ENCODE results near the gene ADGRD2.

The ADGRD2 gene

DNA sequence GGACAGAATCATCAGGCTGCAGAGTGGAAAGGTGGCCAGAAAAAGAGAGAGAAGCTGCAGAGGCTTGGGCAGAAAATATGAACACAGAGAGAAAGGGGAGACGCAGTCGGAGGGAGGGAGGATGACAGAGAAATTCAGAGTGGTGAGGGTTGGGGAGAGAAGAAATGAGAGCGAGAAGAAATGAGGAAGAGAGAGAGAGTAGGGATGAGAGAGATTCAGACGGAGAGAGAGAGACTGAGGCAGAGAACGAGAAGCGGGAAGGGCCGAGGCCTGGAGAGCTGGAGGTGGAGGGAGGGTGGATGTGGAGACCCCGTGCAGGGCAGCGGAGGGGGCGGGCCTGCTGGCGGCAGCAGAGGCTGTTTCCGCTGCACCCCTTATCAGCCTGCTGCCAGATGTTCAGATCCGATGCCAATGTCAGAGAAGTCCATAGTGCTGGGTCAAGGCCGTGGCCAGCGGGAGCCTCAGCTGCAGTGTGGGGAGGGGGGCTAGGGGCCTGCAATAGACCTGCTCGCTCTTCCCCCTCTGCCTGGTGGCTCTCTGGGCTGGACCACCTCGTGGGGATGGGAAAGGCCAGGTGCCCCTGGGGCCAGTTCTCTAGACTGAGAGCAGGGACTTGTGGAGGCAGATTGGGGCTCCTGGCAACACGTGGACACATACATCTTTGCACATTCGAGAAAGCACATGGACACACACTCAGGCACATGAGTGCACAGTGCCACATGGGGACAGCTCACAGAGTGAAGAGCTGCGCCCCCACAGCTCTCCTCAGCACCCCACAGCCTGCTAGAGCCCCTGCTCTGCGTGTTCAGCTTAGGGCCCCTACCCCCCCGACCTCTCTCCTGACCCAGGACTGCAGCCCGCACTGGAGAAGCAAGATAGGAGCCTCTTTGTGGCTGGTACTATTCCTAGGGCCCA, 61.9 kb downstream of the ADGRD2 start:
- no peak for DNase-seq

DNA sequence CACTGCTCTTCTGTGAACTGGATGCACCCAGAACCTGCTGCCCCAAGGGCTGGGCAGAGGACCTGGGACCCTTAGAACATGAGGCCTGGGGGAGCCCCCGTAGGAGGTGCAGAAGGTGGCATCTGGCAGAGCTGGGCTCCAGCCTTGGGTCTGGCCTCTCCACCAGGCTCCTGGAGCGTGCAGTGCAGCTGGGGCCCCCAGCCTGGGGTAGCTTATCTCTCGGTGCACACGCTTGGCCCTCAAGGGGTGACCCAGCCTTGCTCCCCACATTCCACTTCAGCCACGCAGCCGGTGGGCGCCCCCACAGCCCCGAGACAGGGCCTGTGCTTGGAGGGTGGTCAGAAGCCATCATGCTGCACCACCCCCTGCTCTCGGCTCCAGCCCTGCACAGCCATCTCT, 62.6 kb downstream of the ADGRD2 start:
- no peak for DNase-seq

DNA sequence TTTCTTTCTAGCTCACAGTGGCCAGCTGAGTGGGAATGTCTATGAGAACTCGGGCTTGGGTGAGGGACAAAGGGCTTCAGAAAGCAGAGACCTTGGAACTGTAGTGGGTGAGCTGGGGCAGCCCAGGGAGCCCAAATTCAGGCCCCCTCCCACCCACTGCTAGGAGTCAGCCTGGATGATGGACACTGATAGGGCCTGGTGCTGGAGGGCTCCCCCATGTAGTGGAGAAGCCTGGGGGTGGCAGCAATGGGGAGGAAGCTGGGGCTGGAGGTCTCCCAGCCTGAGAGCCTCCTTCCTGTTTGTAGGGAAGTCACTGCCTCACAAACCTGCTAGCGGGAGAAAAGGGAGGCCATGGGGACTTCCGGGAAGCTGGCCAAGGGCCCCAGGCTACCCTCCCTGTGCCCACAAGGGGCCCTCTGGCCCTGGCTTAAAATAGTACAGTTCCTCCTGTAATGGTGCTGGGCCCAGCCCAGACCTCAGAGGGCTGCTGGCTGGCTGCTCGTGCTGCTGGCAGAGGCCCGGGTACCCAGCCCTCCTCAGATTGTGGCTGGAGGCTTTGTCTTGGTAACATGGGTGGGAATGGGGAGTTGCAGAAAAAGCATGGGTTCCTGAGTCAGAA, 63.2 kb downstream of the ADGRD2 start:
- DNase-seq = no peak

DNA sequence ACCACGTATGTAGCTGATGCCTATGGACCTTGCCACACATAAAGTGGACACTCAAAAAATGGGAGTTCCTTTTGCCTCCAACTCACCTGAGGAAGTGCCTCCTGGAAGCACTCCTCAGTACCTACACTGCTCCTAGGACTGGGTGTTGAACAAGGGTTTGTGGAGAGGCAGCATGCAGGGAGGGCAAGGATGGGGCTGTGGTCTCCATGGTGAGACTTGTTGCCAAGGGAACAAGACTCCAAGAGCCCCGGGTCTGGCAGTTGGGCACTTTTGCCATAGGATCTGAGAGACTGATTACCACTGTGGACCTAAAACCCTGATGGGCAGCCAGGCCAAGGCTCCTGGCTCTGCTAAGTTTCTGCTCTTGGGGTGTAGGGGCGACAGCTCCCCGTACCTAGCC, 63.9 kb downstream of the ADGRD2 start:
- DNase-seq = no peak

DNA sequence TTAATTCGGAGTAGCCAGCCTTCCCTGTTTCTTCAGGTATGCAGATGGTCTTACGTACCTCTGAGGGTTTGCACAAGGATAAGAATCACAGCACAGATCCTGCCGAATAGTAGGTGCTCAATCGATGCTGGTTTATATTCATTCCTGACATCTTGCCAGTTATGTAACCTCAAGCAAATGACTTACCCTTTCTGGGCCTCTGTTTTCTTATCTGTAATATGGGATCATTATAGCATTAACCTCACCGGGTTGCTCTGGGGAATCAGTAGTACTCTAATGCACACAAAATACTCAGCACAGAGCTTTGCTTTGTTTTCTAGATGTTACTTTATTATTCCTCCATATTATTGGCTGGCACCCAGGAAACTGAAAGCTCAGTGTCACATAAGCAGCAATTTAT, 64.6 kb downstream of the ADGRD2 start:
- no peak for DNase-seq

DNA sequence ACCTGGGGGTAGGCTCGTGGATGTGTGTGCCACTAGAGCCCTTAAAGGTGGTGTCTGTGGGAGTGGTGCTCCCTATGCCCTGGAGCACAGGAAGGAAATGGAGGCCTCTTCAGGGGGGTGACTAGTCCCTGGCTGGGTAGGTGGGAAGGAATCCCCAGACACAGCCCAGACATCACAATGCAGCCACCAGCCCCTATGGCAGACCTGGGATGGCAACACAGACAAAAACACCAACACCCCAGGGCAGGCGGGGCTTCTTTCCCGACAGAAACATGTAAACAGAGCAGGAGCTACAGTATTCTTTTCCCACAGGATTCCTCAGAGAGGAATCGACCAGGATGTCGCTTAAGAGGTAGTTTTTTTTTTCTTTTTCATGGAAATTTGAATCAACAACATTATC, 67.3 kb downstream of the ADGRD2 start:
- DNase-seq = no peak

DNA sequence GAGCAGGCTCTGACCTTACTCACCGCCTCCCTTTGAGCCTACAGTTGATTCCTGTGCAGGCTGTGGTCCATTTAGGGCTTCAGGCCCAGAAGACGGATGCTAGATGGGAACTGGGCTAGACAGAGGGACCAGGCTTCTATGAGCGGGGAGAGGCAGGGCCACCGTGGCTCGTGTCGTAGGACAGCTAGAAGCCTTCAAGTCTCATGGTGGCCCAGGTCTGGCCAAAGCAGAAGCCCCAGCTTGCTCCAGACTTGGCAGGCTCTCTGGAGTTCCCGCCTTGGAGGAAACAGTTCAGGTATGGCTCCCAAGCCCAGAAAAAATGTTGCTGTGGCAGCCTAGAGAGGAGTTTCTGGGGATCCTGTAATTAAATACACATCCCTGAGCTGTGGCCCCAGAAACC, 67.9 kb downstream of the ADGRD2 start:
- no peak for DNase-seq

DNA sequence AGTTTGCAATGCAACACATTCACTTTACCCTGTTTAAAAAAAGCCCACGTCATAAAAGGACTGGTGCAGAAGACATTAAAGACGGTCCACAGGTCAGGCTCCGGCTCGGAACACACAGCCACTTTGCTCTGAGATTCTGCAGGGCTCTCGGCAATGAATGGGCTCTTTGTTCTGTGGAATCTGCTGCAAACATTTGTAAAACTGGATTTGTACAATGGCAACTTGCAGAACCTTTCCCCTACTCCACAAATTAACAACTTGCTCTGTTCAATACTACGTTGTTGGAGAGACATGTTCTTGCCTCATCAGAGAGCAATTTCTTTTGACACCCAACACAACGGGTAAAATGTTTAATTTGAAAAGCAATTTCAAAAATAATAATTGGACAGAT, 70.0 kb downstream of the ADGRD2 start:
- no peak for DNase-seq

DNA sequence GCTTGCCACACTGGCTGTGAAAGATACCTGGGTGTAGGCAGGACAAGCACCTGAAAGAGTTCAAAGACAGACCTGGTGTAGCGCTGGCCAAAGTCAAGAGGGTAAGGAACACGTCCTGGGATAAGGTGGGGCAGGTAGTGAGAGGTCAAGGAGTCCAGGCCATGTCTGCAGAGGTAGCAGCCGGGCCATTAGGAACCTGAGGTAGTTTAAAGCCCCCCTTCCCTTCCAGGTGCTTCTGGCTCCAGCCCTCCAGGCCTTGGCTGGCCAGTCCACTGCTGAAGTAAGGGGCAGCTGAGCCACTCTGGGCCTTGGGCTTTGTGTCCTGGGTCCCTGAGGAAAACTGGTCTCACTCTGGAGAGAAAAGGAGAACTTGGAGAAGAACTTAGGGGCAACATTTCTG, 70.9 kb downstream of the ADGRD2 start:
- no peak for DNase-seq

DNA sequence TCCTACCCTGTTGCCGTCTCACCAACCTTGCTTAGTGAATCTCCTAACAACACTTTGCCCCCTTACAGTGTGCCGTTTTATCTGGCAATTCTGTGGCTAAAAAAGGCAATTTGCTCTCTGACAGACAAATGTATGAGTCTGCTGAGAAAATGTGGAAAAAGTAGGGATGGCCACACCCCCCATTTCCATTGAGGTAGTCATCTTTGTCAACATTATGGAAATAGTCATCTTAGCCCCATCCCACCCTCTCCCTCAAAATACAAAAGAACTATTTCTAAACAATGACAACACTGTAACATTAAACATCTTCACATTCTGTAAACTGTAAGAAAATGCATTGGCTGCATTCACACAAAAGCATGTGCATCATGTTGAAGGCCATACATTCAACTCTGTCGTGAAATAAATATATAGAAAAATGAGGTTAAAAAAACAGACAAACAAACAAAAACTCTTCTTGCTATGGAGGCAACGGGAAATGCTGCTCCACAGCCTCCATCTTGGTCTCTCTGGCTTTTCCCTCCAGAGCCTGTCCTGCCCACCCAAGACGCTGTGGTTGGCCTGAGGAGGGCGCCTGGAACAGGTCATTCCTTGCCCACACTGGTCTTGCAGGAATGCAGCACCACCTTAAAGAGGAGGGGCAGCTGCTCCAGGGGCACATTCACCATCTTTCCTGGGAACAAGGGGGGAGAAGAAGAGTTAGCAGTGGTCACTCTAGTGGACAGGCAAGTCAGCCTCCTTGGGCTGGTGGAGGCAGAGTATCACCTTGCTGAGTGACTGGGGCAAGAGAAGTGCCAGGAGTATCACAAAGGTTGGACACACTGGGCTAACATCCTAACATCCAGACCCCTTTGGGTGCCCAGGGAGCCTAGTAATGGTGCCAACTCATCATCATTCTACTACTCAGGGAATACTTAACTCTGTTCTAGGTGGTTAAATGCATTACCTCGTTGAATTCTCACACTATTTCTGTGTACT, 72.2 kb downstream of the ADGRD2 start:
- no peak for DNase-seq

DNA sequence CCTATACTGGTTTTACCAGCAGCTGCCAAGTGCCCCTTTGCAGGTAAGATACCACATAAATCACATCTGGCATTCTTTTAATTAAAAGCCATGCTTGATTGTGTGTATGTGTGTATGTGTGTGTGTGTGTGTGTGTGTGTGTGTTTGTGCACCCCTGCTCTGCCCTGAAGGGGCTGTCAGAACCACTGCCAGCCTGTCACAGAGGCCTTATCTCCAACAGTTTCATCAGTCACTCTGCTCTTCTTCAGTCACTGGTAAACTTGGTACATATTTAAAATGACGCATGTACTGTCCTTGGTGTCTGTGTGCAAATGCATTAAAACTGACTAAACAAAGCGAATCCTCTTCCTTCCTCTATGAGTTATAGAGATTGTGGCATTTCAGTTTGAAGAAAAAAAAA, 75.9 kb downstream of the ADGRD2 start:
- DNase-seq = no peak

DNA sequence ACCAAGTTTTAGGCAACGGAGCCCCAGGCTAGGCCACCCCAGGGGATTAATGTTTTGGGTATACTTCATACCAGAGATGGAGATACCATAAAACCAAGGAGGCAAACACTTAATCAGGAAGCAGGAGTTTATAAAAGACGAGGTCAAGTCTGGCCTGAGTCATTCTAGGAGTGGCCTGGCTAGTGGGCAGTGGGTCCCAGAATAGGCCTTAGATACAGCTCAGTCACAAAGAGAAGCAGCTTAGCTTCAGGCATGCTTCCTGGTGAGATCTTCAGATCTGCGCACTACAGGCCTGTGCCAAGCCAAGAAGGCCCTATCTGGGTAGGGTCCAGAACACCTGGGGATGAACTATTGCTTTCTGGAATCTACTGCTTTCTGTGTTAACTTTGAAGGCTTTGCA, 77.5 kb downstream of the ADGRD2 start:
- no peak for DNase-seq

Data from fibroblast of skin of scalp (primary cell).